KG1 (cell line): ENCODE measurements around the gene TENT4A.

Experiments
- DNase-seq: peaks from one replicate; lab custom pipeline; 2025; lab: John Stamatoyannopoulos, UW

The TENT4A gene

GRCh38 chr5:6733411-6734242, 20.4 kb downstream of the TENT4A start:
- no peak for DNase-seq

GRCh38 chr5:6734243-6734700, 21.0 kb downstream of the TENT4A start:
- DNase-seq: no peak

GRCh38 chr5:6734781-6735180, 21.5 kb downstream of the TENT4A start:
- no peak for DNase-seq

- no peak for DNase-seq
Observed at GRCh38 chr5:6736106-6736505, 22.9 kb downstream of the TENT4A start.

GRCh38 chr5:6736524-6737042, 23.4 kb downstream of the TENT4A start:
- no peak for DNase-seq

GRCh38 chr5:6737043-6737941, 24.1 kb downstream of the TENT4A start:
- no peak for DNase-seq

GRCh38 chr5:6739603-6740002, 26.4 kb downstream of the TENT4A start:
- DNase-seq: no peak

GRCh38 chr5:6740586-6741150, 27.4 kb downstream of the TENT4A start:
- DNase-seq: no peak

GRCh38 chr5:6742081-6742758, 29.0 kb downstream of the TENT4A start:
- DNase-seq: no peak

GRCh38 chr5:6743161-6743560, 29.9 kb downstream of the TENT4A start:
- DNase-seq: no peak

GRCh38 chr5:6744841-6745705, 31.8 kb downstream of the TENT4A start:
- DNase-seq: no peak

GRCh38 chr5:6745706-6746222, 32.5 kb downstream of the TENT4A start:
- DNase-seq: peak; percentile 13

GRCh38 chr5:6746244-6746643, 33.0 kb downstream of the TENT4A start:
- no peak for DNase-seq

- no peak for DNase-seq
Observed at GRCh38 chr5:6747103-6747502, 33.9 kb downstream of the TENT4A start.

GRCh38 chr5:6748142-6748541, 34.9 kb downstream of the TENT4A start:
- no peak for DNase-seq

GRCh38 chr5:6749026-6749716, 35.9 kb downstream of the TENT4A start:
- no peak for DNase-seq

- no peak for DNase-seq
Observed at GRCh38 chr5:6750142-6750840, 37.1 kb downstream of the TENT4A start.

- DNase-seq: no peak
Observed at GRCh38 chr5:6750951-6751685, 37.9 kb downstream of the TENT4A start.

GRCh38 chr5:6752236-6752635, 39.0 kb downstream of the TENT4A start:
- no peak for DNase-seq
